GM19468 (cell line): Measurements from ENCODE around the gene FHOD1.

Experiments
- ATAC-seq: cut with Tn5 transposase; IDR thresholded peaks from one replicate; pipeline ENCODE4 v1.9.1; 2021; ENCODE audit warnings: mild to moderate bottlenecking, moderate library complexity, moderate number of reproducible peaks; ENCODE audit not compliant: unreplicated experiment; ENCODE audit errors: extremely low read depth

FHOD1 gene

DNA sequence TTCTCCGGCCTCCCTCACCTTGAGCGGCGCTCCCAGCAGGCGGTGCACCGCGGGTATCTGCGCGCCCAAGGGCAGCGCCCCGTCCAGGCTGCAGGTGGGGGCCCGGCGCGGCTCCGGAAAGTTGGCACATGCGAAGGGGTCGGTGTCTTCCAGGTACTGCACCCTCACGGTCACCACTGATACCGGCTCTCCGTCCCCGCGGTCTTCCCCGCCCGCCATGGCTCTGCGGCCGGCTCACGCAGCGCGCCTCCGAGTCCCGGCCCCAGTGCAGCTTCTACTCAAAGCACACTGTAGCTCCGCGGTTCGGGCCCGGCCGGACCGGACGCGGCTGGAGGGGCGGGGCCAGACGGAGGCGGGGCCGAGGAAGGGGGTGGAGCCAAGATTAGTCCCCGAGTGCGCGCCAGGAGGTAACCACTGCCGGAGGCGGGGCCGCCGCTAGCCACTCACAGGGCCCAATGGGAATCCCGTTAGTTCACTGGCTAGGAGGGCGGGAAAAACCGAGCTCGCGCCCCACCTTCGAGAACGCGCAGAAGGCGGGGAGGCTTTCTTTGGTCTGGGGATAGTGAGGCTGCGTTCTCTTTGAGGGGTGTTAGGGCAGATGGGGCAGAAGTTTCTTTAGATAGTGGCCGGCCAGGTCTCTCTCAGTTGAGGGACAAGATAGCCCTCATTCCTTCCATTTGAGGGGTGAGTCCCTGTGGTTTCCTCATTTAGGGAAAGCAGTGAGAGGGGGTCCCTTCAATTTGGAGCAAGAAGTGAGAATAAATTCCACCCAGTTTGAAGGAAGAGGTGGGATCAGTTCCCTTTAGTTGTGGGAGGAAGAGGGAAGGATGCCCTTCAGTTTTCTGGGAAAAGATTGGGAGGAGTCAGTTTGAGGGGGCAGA is at the start of gene FHOD1:
Gene FHOD1 (minus strand): TSS at position 290 of the 881 bp plus-strand sequence. CDS start 71 bp downstream, at position 219.
- ATAC-seq = peak; percentile 48

DNA sequence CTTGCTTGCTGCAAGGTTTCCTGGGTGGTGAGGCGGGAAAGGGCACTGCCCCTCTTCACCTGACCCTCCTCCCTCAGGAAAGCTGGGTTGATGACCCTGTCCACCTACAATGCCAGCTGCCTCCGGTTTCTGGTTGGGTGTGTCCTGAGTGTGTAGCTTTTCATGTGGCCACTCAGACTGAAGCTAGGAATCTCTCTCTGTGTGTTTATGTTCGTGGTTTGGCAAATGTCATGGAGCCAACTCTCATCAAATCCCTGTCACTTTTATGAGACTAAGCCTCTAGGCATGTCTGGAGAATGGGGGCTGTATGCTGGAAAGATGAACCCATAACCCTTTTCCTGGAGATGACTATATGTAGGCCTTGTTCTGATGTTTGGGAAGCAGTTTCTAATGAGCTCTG is 49.1 kb upstream of the FHOD1 start:
- ATAC-seq = no peak

DNA sequence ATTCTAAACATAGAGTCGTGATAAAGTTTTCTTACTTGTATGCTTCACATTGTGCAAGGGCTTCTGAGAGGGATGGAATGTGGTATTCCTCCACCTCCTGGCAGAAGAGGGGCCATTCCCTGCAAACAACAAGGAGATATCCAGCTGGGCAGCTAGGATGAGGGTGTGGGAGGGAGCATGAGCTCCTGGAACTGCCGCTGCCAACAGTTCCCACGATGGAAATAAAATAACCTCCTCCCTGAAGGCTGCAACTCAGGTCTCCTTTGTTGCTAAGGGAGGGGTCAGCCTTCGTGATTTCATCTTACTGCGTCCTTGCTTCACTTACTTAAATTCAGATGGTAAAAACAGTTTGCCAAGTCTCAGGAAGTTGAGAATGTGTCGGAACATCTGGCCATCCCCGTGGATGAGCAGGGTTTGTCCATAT is 47.7 kb upstream of the FHOD1 start:
- ATAC-seq = no peak

DNA sequence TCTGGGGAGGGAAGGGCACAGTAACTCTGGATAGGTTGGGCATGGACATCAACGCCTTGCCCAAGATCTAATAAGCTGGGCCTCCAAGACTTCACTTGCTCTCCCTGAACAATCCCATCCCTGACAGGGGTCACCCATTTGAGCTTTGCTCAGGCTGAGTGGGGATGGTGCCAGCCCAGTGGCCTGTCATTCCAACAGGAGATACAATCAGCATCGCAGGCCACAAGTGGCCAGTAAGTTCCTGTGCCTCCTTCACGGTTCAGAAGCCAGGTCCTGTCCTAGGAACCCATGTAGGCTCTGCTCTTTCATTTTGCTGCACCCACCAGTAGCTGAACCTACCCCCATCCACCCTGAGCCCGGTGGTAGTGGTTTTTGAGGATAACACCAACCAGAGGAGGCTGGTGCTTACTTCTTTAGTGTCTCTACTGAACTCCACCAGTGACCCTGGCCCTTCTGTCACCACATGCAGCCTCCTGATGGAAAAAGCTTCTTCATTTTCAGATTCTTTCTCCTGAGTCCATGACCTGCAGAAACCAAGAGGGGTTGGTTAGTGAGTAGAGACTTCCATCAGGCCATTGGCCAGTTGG is 47.0 kb upstream of the FHOD1 start:
- no peak for ATAC-seq

DNA sequence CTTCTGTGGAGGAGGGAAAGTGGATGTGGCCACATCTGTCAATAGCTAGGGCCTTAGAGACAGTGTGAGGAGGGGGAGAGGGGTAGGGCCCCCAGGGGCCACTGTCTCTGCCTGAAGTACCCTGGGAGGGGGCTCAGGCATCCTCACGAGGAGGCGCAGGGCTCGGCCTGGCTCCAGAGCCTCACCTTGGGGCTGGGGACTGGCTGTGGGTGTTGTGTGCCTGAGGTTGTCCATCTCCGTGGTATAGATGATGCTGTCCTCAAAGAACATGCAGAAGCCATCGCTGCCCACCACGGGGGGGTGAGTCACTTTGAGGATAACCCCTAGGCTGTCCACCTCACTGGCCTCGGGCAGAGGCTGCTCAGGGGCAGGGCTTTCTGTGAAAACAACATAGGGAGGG is 44.2 kb upstream of the FHOD1 start:
- ATAC-seq = no peak

DNA sequence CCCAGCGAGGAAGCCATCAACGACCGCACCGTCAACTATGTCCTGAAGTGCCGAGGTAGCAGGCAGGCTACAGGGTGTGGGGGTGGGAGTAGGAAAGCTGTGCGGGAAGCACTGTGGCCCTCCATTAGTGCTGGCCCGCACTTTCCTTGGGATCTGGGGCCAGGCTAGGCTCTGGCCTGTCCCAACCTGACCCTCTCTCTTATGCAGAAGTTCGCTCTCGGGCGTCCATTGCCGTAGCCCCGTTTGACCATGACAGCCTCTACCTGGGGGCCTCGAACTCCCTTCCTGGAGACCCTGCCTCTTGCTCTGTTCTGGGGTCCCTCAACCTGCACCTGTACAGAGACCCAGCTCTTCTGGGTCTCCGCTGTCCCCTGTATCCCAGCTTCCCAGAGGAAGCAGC is 40.7 kb upstream of the FHOD1 start:
- ATAC-seq = no peak

DNA sequence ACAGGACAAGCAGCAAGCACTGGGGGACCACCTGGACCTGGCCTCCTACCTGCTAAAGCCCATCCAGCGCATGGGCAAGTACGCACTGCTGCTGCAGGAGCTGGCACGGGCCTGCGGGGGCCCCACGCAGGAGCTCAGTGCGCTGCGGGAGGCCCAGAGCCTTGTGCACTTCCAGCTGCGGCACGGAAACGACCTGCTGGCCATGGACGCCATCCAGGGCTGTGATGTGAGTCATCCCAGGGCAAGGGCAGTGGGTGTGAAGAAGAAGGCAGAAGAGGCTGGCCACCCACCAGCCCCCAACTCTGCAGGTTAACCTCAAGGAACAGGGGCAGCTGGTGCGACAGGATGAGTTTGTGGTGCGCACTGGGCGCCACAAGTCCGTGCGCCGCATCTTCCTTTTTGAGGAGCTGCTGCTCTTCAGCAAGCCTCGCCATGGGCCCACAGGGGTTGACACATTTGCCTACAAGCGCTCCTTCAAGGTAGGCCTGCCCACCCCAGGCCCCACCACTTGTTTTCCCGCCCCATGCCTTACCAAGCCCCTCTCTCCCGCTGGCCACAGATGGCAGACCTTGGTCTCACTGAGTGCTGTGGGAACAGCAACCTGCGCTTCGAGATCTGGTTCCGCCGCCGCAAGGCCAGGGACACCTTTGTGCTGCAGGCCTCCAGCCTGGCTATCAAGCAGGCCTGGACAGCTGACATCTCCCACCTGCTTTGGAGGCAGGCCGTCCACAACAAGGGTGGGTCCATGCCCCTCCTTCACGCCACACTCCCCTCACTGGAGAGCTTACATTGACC is 39.4 kb upstream of the FHOD1 start:
- ATAC-seq = no peak

DNA sequence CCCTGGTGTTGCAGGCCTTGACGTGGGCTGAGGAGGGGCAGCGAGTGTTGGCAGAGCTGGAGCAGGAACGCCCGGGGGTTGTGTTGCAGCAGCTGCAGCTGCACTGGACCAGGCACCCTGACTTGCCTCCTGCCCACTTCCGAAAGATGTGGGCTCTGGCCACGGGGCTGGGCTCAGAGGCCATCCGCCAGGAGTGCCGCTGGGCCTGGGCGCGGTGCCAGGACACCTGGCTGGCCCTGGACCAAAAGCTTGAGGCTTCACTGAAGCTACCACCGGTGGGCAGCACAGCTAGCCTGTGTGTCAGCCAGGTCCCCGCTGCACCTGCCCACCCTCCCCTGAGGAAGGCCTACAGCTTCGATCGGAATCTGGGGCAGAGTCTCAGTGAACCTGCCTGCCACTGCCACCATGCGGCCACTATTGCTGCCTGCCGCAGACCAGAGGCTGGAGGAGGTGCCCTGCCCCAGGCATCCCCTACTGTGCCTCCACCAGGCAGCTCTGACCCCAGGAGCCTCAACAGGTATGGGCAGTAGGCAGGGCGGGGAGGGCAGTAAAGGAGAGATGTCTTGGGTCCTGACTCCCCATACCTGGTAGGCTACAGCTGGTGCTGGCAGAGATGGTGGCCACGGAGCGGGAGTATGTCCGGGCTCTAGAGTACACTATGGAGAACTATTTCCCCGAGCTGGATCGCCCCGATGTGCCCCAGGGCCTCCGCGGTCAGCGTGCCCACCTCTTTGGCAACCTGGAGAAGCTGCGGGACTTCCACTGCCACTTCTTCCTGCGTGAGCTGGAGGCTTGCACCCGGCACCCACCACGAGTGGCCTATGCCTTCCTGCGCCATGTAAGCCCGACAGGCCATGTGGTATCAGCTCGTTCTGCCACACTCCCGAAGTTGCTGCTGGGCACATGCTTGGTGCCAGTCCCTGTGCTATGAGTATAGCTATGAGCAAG is 37.7 kb upstream of the FHOD1 start:
- ATAC-seq = no peak

DNA sequence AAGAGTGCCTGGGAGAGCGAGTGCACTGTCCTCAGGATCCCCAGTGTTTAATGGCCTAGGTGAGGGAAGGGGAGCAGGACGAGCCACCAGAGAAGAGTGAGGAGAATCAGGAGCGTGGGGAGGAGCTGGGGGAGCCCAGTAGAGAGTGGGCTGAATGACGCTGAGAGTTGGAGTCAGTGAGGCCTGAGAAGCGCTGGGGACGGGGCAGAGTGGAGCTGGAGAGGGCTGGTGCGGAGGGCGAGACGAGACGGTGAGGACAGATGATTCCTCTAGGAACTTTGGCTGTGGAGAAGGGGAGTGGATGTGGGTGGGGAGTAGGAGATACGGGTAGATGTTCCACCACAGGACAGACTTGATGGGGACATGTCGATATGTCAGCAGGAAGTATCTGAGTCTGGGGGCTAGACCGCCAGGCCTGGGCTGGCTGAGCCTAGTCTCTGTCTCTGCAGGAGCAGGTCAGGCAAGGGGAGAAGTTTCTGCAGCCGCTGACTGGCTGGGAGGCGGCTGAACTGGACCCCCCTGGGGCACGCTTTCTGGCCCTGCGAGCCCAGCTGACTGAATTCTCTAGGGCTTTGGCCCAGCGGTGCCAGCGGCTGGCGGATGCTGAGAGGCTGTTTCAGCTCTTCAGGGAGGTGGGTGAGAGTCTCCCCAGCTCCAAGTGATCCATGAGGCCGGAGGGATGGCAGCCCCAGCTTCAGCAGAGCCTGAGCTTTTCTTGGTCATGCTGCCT is 36.7 kb upstream of the FHOD1 start:
- ATAC-seq = no peak

DNA sequence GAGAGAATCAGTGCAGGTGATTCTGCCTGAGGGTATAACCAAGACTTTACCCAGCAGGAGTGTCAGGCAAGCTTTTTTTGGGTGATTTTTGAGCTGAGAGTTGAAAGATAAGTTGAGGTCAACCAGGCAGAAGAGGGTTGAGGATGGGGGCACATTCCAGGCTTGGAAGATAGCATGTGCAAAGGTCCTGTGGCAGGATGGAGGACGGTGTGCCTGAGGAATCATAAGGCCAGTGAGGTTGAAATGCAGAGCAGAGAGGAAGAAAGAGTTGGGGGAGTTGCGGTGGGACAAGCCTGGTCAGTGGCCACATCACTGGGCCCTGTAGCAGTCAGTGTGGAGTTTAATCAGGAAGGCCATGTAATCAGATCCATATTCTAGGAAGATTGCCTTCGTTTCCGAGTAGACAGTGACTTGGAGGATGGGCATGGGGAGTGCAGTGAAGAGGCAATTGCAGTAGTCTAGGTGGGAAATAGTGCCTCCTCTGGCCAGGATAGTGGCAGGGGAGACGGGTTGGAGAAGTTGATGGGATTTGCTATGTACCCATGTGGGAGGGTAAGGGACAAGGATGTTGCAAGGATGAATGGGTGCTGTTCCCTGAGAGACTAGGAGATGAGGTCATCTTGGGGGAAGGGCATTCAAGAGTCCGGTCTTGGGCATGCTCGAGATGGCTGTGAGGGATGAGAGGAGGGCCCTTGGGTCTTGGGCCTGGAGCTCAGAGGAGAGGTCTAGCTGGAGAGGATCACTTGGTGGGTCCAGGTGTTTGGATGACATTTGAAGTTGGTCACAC is 36.0 kb upstream of the FHOD1 start:
- ATAC-seq = no peak

DNA sequence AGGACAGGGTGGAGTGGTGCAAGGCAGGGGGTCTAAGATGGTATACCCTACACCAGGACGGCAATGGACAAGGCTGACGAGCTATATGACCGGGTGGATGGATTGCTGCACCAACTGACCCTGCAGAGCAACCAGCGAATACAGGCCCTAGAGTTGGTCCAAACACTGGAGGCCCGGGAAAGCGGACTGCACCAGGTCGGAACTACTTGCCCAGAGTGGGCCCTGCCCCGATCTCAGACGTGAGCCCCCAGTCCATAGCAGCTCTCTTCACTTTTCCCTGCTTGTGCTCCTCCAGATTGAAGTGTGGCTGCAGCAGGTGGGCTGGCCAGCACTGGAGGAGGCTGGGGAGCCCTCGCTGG is 35.1 kb upstream of the FHOD1 start:
- no peak for ATAC-seq

DNA sequence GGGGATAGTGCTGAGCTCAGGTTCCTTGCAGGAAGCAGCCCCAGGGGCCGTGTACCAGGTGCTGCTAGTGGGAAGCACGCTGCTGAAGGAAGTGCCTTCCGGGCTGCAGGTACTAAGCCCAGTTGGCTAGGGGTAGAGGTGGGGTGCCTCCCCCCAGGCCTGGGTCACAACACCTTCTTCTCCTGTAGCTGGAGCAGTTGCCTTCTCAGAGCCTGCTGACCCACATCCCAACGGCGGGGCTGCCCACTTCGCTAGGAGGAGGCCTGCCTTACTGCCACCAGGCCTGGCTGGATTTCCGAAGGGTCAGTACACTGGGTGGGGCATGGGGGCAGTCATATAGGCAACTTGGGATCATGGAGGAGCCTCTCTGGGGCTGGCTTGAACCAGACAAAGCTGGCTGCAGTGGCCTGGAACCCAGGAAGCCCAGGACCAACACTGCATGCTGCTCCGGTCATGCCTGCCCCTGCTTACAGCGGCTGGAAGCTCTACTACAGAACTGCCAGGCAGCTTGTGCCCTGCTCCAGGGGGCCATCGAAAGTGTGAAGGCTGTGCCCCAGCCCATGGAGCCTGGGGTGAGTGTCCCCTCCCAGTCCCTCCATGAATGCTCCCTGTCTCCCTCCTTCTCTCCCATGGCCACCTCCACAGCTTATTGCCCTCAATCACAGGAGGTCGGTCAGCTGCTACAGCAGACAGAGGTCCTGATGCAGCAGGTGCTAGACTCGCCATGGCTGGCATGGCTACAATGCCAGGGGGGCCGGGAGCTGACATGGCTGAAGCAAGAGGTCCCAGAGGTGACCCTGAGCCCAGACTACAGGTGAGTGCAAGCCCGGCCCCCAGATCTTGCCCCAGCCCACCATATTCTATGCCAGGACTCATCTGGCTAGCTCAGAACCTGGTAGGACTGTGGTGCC is 34.5 kb upstream of the FHOD1 start:
- ATAC-seq = no peak

DNA sequence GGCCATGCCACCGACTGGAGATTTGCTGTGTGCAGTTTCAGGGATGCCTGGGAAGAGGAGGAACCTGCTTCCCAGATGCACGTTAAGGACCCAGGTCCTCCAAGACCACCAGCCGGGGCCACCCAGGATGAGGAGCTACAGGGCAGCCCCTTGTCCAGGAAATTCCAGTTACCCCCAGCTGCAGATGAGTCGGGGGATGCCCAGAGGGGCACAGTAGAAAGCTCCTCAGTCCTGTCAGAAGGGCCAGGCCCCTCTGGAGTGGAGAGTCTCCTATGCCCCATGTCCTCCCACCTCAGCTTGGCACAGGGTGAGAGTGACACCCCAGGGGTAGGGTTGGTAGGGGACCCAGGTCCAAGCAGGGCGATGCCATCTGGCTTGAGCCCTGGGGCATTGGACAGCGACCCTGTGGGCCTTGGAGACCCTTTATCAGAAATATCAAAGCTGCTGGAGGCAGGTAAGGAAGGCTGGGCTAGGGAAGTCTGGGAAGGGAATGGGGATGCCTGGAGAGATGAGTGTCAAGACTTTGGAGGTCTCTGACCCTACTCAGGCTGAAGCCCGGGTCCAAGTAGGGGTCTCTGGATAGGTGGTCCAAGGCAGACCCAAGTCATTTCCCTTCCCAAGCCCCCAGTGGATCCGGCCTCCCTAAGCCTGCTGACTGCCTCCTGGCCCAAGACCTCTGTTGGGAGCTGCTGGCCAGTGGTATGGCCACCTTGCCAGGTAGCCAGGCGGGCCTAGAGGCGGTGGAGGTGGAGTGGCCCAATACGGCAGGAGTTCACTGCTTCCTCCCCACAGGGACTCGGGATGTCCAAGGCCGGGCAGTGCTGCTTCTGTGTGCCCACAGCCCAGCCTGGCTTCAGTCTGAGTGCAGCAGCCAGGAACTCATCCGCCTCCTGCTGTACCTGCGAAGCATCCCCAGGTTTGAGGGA is 33.1 kb upstream of the FHOD1 start:
- ATAC-seq = no peak

DNA sequence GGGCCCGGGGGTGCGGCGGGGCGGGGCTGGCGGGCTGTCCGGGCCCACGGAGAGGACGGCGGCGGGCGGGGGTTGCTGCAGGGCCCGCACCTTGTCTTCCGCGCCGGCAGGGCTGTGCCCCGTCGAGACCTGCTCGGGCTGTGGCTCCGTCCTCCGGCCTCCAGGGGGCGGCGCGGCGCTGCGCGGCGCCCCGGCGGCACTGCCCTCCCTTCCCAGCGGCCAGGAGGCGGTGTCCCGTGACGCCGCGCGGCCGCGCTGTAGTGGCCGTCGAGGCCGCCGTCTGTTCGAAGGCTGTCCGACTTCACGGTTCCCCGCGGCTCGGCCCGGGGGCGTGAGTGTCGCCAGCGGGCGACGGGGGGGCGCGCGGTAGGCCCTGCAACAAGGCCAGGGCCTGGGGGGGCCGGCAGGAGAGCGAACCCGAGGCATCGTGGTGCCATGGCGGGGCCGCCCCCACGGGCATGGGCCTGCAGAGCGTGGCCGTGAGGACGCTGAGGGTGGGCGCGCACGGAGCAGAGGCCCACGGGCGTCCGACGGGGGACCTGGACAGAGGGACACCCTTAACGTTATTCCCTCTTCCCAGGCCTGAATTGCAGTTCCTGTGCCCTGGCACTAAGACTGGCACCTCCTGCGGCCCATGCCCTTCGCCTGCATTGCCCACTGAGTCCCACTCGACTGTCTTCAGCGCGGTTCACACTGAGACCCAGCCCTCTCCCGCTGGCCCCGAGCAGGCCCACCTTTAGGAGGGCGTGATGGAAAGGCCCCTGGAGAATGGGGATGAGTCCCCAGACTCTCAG is 32.2 kb upstream of the FHOD1 start, which contains the start of gene PLEKHG4:
Gene PLEKHG4 (plus strand): TSS at position 237 of the 794 bp plus-strand sequence. CDS start 513 bp downstream, at position 750.
- ATAC-seq = peak; percentile 71

DNA sequence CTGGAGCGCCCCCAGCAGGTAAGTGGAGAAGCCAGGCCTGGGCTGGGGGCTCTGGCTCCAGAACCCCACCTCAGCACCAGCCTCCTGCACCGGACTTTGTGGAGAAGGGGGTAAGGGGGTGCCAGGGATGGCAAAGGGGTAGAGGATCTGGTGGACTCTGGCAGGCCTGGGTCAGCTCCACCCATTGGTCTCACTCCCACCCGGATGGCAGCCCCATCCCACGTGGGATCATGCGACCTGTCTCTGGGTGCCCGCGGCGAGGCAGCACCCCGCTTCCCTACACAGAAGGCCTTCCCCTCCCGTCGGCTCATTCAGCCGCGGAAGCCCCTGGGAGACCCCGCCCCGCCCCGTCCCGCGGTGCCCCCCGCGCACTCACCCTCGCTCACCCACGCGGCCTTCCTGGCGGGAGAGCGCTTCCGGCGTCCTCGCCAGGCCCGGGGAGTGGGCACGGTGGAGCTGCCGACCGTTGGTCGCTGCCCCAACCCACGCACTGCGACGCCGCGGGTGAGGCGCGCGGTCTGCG is 31.6 kb upstream of the FHOD1 start:
- no peak for ATAC-seq
